HepG2 (cell line): Measurements from ENCODE around the gene TRA2B.
"Not testable (repeated sequence)": the region's sequence is repeated elsewhere in the genome, so short reads cannot be mapped to it uniquely, and the experiment has no call there.

Experiments
- CTCF ChIP-seq: sonication (generic); formaldehyde crosslinking; IDR thresholded peaks from 2 replicates; pipeline ENCODE4 v1.5.0; 2020; ENCODE audit warnings: mild to moderate bottlenecking, missing genetic modification reagents, moderate library complexity
- HDAC1 ChIP-seq: sonication (generic); formaldehyde crosslinking; IDR thresholded peaks from 2 replicates; pipeline ENCODE4 v1.5.1; 2020; ENCODE audit warnings: mild to moderate bottlenecking, missing genetic modification reagents
- TARDBP ChIP-seq: sonication (generic); formaldehyde crosslinking; IDR thresholded peaks from 2 replicates; pipeline ENCODE4 v1.8.0; 2022; ENCODE audit warnings: mild to moderate bottlenecking, missing genetic modification reagents
- ZFX ChIP-seq: sonication (generic); formaldehyde crosslinking; IDR thresholded peaks from 2 replicates; pipeline ENCODE4 v1.4.0; 2020; ENCODE audit warnings: mild to moderate bottlenecking, low read depth, missing genetic modification reagents, moderate library complexity
- ZNF124 ChIP-seq: sonication (generic); formaldehyde crosslinking; IDR thresholded peaks from 2 replicates; pipeline ENCODE4 v1.4.0; 2020; ENCODE audit warnings: missing genetic modification reagents
- ZNF205 ChIP-seq: IDR thresholded peaks from 2 replicates; pipeline ENCODE4 v1.6.1; 2018; ENCODE audit warnings: missing biosample characterization, missing genetic modification reagents
- ZNF773 ChIP-seq: sonication (generic); formaldehyde crosslinking; IDR thresholded peaks from 2 replicates; pipeline ENCODE4 v1.4.0; 2020; ENCODE audit warnings: missing genetic modification reagents, borderline replicate concordance

DNA sequence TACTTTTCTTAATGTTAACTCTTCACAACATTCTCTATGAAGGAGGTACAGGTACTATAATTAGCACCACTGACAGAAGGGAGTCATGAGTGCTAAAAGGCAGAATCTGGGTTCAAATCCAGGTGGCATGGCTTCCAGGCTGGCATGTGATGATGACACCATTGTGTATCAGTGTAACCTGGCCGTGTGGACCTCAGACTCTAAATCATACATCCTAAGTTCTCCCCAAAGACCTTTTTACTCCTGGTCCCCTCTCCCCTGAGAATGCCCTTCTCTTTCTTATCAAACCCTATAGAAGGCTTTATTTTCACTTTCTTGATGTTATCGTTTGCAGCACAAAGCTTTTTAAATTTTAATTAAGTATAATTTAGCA, 26.8 kb downstream of the TRA2B start:
- TF ChIP-seq CTCF, ZNF773, ZNF124, TARDBP, HDAC1, ZNF205, ZFX (CRISPR knock-in tag): not testable (repeated sequence)
